ENCODE data around the gene VCAN. TPM values are rescaled to one million over a fixed set of nuclear protein-coding genes. Genes with fewer than 3 reads are reported as not detected.

Gene VCAN
- total RNA-seq, 3 donors from 2014 or later: 31.6 to 245 (median 138) TPM

GRCh38 chr5:83542839-83543238 is 71.3 kb downstream of the VCAN start:
- H3K27ac ChIP-seq: no peak overlapping the region
- no peak for DNase-seq (ENCODE audit: low spot score in 2 of 2)

GRCh38 chr5:83543898-83544297 is 72.4 kb downstream of the VCAN start:
- H3K4me3 ChIP-seq: no peak overlapping the region
- H3K36me3 ChIP-seq: no peaks in the 10 kb centered on the region
- DNase-seq (ENCODE audit: low spot score in 2 of 2): no peak
- no peaks in the 10 kb centered on the region for H3K9me3 ChIP-seq
- H3K4me1 ChIP-seq: no peaks in the 10 kb centered on the region
- intact Hi-C loops (cut with DNase I; ENCODE audit: low total_unique reads): no loop called here
- TF ChIP-seq CTCF (IDR thresholded peaks at IDR 0.05): no peak
- no peak for TF ChIP-seq POLR2AphosphoS5 (IDR thresholded peaks at IDR 0.05)
- no peak for TF ChIP-seq POLR2A (IDR thresholded peaks at IDR 0.05)
- H3K27ac ChIP-seq: peak overlapping the region in 1 of 2 donors; percentile 54
- no peaks in the 10 kb centered on the region for H3K27me3 ChIP-seq

More at GRCh38 chr5:83542839-83543238, 71.3 kb downstream of the VCAN start:
- Histone ChIP-seq H3K36me3 (no peaks in the 10 kb centered on the region), H3K27me3 (no peaks in the 10 kb centered on the region), H3K4me1 (no peaks in the 10 kb centered on the region), H3K4me3 (no peak overlapping the region), H3K9me3 (no peaks in the 10 kb centered on the region)
- no peak for TF ChIP-seq POLR2AphosphoS5 (IDR thresholded peaks at IDR 0.05)
- TF ChIP-seq CTCF (IDR thresholded peaks at IDR 0.05): no peak
- TF ChIP-seq POLR2A (IDR thresholded peaks at IDR 0.05): no peak
- intact Hi-C loops (cut with DNase I; ENCODE audit: low total_unique reads): no loop called here

GRCh38 chr5:83547161-83547560 is 75.6 kb downstream of the VCAN start:
- H3K4me3 ChIP-seq: no peak overlapping the region
- no peak for TF ChIP-seq CTCF (IDR thresholded peaks at IDR 0.05)
- TF ChIP-seq POLR2AphosphoS5 (IDR thresholded peaks at IDR 0.05): no peak
- TF ChIP-seq POLR2A (IDR thresholded peaks at IDR 0.05): no peak
- intact Hi-C loops (cut with DNase I; ENCODE audit: low total_unique reads): no loop called here
- no peaks in the 10 kb centered on the region for H3K4me1 ChIP-seq
- H3K27me3 ChIP-seq: no peaks in the 10 kb centered on the region
- no peaks in the 10 kb centered on the region for H3K9me3 ChIP-seq
- H3K27ac ChIP-seq: no peak overlapping the region
- no peaks in the 10 kb centered on the region for H3K36me3 ChIP-seq
- no peak for DNase-seq (ENCODE audit: low spot score in 2 of 2)

GRCh38 chr5:83547889-83548288 is 76.3 kb downstream of the VCAN start:
- TF ChIP-seq POLR2A (IDR thresholded peaks at IDR 0.05) (no peak), POLR2AphosphoS5 (IDR thresholded peaks at IDR 0.05) (no peak), CTCF (IDR thresholded peaks at IDR 0.05) (no peak)
- intact Hi-C loops (cut with DNase I; ENCODE audit: low total_unique reads): no loop called here
- no peaks in the 10 kb centered on the region for H3K9me3 ChIP-seq
- no peaks in the 10 kb centered on the region for H3K4me1 ChIP-seq
- H3K27me3 ChIP-seq: no peaks in the 10 kb centered on the region
- H3K4me3 ChIP-seq: no peak overlapping the region
- no peak overlapping the region for H3K27ac ChIP-seq
- no peak for DNase-seq (ENCODE audit: low spot score in 2 of 2)
- no peaks in the 10 kb centered on the region for H3K36me3 ChIP-seq

- Histone ChIP-seq H3K4me1 (no peaks in the 10 kb centered on the region), H3K36me3 (no peaks in the 10 kb centered on the region), H3K27me3 (no peaks in the 10 kb centered on the region), H3K27ac (no peak overlapping the region), H3K9me3 (no peaks in the 10 kb centered on the region), H3K4me3 (no peak overlapping the region)
- intact Hi-C loops (cut with DNase I; ENCODE audit: low total_unique reads): no loop called here
- no peak for TF ChIP-seq POLR2AphosphoS5 (IDR thresholded peaks at IDR 0.05)
- TF ChIP-seq POLR2A (IDR thresholded peaks at IDR 0.05): no peak
- no peak for TF ChIP-seq CTCF (IDR thresholded peaks at IDR 0.05)
- DNase-seq (ENCODE audit: low spot score in 2 of 2): no peak
These were observed 77.0 kb downstream of the VCAN start for GRCh38 chr5:83548581-83548980.
